Prostate gland (tissue), 2 donors: ENCODE data around the gene SMYD1.

ENCODE experiments used
- CTCF ChIP-seq, 4 experiments: fragments of 200-600 bp in 2 of 4; fragments of 450-650 bp in 2 of 4; sonication (generic) in 2 of 4; IDR thresholded peaks; 1 replicate in 3 of 4; 2 replicates in 1 of 4; pipeline ENCODE4 v1.5.1; 2016 to 2019; ENCODE audit warnings: antibody characterized with exemption in 4 of 4, mild to moderate bottlenecking in 2 of 4, moderate library complexity in 2 of 4
- POLR2A ChIP-seq: fragments of 450-650 bp; IDR thresholded peaks from one replicate; pipeline ENCODE4 v1.6.1; 2016; ENCODE audit warnings: antibody characterized with exemption, mild to moderate bottlenecking
- POLR2AphosphoS5 ChIP-seq: sonication (generic); formaldehyde crosslinking; IDR thresholded peaks from one replicate; pipeline ENCODE4 v1.6.1; 2017; ENCODE audit warnings: antibody characterized with exemption

GRCh38 chr2:88115825-88116518, 48.3 kb downstream of the SMYD1 start:
- TF ChIP-seq CTCF (IDR thresholded peaks at IDR 0.05) = no peak
- TF ChIP-seq POLR2AphosphoS5 = no peak
- TF ChIP-seq POLR2A = no peak
